Measurements from ENCODE around the gene SERPINA4.

- TF ChIP-seq TAF1 (IDR thresholded peaks at IDR 0.05; ENCODE audit: borderline replicate concordance, low read depth, low read length) (no peak), POLR2AphosphoS5 (IDR thresholded peaks at IDR 0.05; ENCODE audit: low read depth, low read length) (no peak)
These were observed 11.9 kb upstream of the SERPINA4 start for GRCh38 chr14:94548999-94549985.

Data from GM12892 (cell line).